Adrenal gland (tissue), 12 donors: ENCODE results near the gene CSTF3. TPM values are rescaled to one million over a fixed set of nuclear protein-coding genes. Genes with fewer than 3 reads are reported as not detected.
"Not testable (repeated sequence)": the region's sequence is repeated elsewhere in the genome, so short reads cannot be mapped to it uniquely, and the experiment has no call there.

ENCODE experiments used
- DNase-seq, 7 donors: peaks; one replicate each; pipeline ENCODE4 v3.0.0-alpha.2; 2019 to 2020
- H3K27ac ChIP-seq, 5 donors: fragments of 200-600 bp; sonication (generic) in 4 of 5; 1 replicate in 3 of 5; 2 replicates in 2 of 5; pipeline versions ENCODE4 v1.5.1 to v1.8.0; 2016 to 2020; ENCODE audit warnings: mild to moderate bottlenecking in 1 of 5
- H3K27me3 ChIP-seq: fragments of 200-600 bp; 2 replicates; pipeline ENCODE4 v1.8.0; 2021
- H3K36me3 ChIP-seq, 2 donors: fragments of 200-600 bp; replicated peaks in 1 of 2; 1 replicate in 1 of 2; 2 replicates in 1 of 2; pipeline versions ENCODE4 v1.5.1 to v1.8.0; 2018 to 2022
- H3K4me1 ChIP-seq, 2 donors: fragments of 200-600 bp; replicated peaks in 1 of 2; 1 replicate in 1 of 2; 2 replicates in 1 of 2; pipeline versions ENCODE4 v1.5.1 to v1.8.0; 2018 to 2021
- H3K4me3 ChIP-seq, 4 donors: fragments of 200-600 bp; sonication (generic) in 3 of 4; one replicate each; pipeline ENCODE4 v1.5.1; 2016 to 2018
- H3K9me3 ChIP-seq, 3 donors: fragments of 200-600 bp; sonication (generic) in 1 of 3; replicated peaks in 1 of 3; 1 replicate in 2 of 3; 2 replicates in 1 of 3; pipeline versions ENCODE4 v1.5.1 to v1.8.0; 2016 to 2021
- POLR2A ChIP-seq, 2 donors: fragments of 450-650 bp; IDR thresholded peaks; one replicate each; pipeline ENCODE4 v1.6.1; 2017; ENCODE audit warnings: antibody characterized with exemption in 2 of 2, mild to moderate bottlenecking in 2 of 2, moderate library complexity in 1 of 2
- WGBS, 4 donors: extraction: QIAGEN DNeasy Blood & Tissue Kit in 2 of 4; methylation state at CpG; one replicate each; pipeline versions ENCODE4 v1.1.5 to v1.1.7; 2013 to 2017; 5-methylcytosine and 5-hydroxymethylcytosine counted together
- intact Hi-C, 2 donors: fragments of 100-400 bp; cut with DNase I; formaldehyde crosslinking; loops; one replicate each; pipeline versions ENCODE4 v1.14.1 to v1.15.0; 2022 to 2023
- polyA plus RNA-seq, 3 donors: library from polyadenylated mRNA; stranded (reverse); fragments of 200-250 nt in 2 of 3; fragments of 350-450 nt in 1 of 3; fragmentation: Illumina TruSeq in 1 of 3; extraction: RNeasy Lipid Tissue Mini Kit (QIAGEN cat#74804) in 1 of 3; gene quantifications; one replicate each; pipeline ENCODE4 v1.2.3, GENCODE V29; 2013 to 2014
- total RNA-seq, 9 donors: library from RNA; depleted of rRNA in 4 of 9; stranded (reverse); fragments of >200 nt in 4 of 9; fragments of 120-200 nt in 1 of 9; fragmentation: NEBNext Ultra II Directional in 1 of 9; extraction: Animal tissue kit (Norgen Biotek cat#: 25700) in 1 of 9; gene quantifications; one replicate each; pipeline versions ENCODE4 v1.1.0 to v1.2.4, GENCODE V29; 2013 to 2023
- TF ChIP-seq, protein P1 (sequence below), 6 experiments: fragments of 450-650 bp in 4 of 6; fragments of 200-600 bp in 2 of 6; sonication (generic) in 1 of 6; IDR thresholded peaks; 1 replicate in 5 of 6; 2 replicates in 1 of 6; pipeline versions ENCODE4 v1.5.1 to v1.8.0; 2016 to 2021; ENCODE audit warnings: antibody characterized with exemption in 6 of 6, mild to moderate bottlenecking in 2 of 6, moderate library complexity in 1 of 6
- donor health status: healthy with polysubstance abuse.
- donor health status: Bipolar disorder and iron deficiency.
- donor health status: DM: yes; HTN: yes; CAD: no.
- donor health status: DM: no; HTN: no; CAD: no.
- donor health status: DM: no; HTN: no; CAD: no.
- donor health status: DM: yes; HTN: yes; CAD: no.

The CSTF3 gene
- total and polyA plus RNA-seq, 12 donors = 6.9 to 59.7 (median 21.0) TPM

DNA sequence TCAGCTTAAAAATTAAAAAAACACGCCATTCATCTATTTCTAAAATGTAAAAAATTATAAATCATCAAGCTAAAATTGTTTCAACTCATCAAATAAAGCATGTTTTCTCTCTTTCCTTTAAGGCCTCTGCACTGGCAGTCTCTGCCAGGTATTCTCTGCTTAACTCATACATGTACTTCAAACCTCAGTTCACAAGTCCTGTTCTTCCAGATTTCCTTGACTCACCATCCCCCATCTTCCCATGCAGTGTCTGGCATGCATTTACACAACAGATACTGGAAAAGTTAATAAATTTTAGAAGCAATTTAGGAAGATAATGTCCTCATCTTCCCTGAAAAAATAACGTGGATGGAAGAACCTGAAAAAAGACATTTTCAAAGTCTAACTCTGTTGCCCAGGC is 32.5 kb downstream of the CSTF3 start:
- no peaks in the 10 kb centered on the region for H3K36me3 ChIP-seq
- no peaks in the 10 kb centered on the region for H3K4me1 ChIP-seq
- no peak overlapping the region for H3K4me3 ChIP-seq
- no peak for TF ChIP-seq POLR2A (IDR thresholded peaks at IDR 0.05)
- TF ChIP-seq, protein P1, sequence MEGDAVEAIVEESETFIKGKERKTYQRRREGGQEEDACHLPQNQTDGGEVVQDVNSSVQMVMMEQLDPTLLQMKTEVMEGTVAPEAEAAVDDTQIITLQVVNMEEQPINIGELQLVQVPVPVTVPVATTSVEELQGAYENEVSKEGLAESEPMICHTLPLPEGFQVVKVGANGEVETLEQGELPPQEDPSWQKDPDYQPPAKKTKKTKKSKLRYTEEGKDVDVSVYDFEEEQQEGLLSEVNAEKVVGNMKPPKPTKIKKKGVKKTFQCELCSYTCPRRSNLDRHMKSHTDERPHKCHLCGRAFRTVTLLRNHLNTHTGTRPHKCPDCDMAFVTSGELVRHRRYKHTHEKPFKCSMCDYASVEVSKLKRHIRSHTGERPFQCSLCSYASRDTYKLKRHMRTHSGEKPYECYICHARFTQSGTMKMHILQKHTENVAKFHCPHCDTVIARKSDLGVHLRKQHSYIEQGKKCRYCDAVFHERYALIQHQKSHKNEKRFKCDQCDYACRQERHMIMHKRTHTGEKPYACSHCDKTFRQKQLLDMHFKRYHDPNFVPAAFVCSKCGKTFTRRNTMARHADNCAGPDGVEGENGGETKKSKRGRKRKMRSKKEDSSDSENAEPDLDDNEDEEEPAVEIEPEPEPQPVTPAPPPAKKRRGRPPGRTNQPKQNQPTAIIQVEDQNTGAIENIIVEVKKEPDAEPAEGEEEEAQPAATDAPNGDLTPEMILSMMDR (IDR thresholded peaks at IDR 0.05) = no peak
- intact Hi-C loops = no loop called here
- H3K27me3 ChIP-seq = no peaks in the 10 kb centered on the region
- DNase-seq = no peak
- no peak overlapping the region for H3K27ac ChIP-seq
- no peaks in the 10 kb centered on the region for H3K9me3 ChIP-seq
- 75 to 88% (median 86%) methylated on average over 2 of the region's 2 CpGs for WGBS, 4 donors

DNA sequence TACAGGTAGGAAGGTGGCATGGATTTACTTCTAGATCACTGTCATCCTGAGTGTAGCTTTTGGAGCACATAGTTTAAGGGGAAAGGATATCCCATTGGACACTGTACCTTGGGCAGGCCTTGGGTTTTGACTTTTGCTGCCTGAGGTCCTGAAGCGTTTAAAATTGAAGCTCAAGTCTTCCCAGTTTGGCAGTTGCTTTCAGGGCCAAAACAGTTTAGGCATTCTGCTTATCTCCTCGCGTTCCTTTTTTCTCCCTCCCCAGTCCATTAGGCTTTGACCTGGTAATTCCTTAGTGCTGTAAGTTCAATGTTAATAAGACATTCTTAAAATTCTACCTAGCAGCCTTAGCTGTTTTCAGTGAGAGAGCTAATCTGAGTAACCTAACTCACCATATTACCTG is 35.7 kb downstream of the CSTF3 start:
- Histone ChIP-seq H3K36me3 (no peaks in the 10 kb centered on the region), H3K27me3 (no peaks in the 10 kb centered on the region)
- 87 to 96% (median 93%) methylated on average over 3 of the region's 3 CpGs for WGBS, 4 donors

DNA sequence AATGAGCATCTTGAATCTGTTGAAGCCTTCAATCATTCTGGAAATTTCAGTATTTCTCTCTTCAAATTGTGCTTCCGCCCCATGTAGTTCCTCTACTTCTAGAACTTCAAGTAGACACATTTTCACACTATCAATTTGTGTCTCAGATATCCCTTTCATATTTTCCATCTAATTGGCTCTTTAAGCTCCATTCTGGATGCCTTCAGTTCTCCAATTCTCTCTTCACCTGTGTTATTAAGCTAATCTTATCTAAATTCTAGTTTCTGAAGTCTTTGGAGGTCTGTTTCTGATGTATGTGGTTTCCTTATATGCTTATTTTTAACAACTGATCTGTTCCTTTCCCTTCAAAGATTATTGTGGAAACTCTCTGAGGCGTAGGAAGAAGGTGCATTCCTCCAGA is 36.3 kb downstream of the CSTF3 start:
- H3K27ac ChIP-seq = no peak overlapping the region
- DNase-seq = no peak
- H3K4me3 ChIP-seq = no peak overlapping the region
- intact Hi-C loops = no loop called here
- no peaks in the 10 kb centered on the region for H3K9me3 ChIP-seq
- no peaks in the 10 kb centered on the region for H3K36me3 ChIP-seq
- no peak for TF ChIP-seq POLR2A (IDR thresholded peaks at IDR 0.05)
- TF ChIP-seq, protein P1 (IDR thresholded peaks at IDR 0.05) = no peak
- no peaks in the 10 kb centered on the region for H3K27me3 ChIP-seq
- H3K4me1 ChIP-seq = no peaks in the 10 kb centered on the region
- WGBS, 4 donors = 91 to 99% (median 97%) methylated on average over 2 of the region's 2 CpGs

More for the DNA sequence above, 35.7 kb downstream of the CSTF3 start:
- Histone ChIP-seq H3K27ac (no peak overlapping the region), H3K4me1 (no peaks in the 10 kb centered on the region), H3K4me3 (no peak overlapping the region), H3K9me3 (no peaks in the 10 kb centered on the region)
- no peak for DNase-seq
- TF ChIP-seq POLR2A (IDR thresholded peaks at IDR 0.05) = no peak
- TF ChIP-seq, protein P1 (IDR thresholded peaks at IDR 0.05) = no peak
- intact Hi-C loops = no loop called here

DNA sequence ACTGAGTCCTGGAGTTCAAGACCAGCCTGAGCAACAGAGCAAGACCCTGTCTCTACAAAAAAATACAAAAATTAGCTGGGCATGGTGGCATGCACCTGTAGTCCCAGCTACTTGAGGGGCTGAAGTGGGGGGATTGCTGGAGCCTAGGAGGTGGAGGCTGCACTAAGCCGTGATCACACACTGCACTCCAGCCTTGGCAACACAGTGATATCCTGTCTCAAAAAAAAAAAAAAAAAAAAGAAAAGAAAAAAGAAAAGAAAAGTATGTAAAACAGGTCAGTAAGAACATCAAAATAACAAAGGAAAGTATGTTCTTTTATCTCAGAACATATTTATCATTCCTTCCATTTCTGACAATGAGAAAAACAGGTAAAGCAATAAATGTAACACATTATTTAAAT is 38.6 kb downstream of the CSTF3 start:
- intact Hi-C loops, H3K36me3 ChIP-seq, H3K27ac ChIP-seq, H3K4me3 ChIP-seq, H3K27me3 ChIP-seq, H3K4me1 ChIP-seq, H3K9me3 ChIP-seq, DNase-seq: not testable (repeated sequence)
- WGBS, 4 donors = 96 to 100% (median 99%) methylated on average over 1 of the region's 1 CpG

DNA sequence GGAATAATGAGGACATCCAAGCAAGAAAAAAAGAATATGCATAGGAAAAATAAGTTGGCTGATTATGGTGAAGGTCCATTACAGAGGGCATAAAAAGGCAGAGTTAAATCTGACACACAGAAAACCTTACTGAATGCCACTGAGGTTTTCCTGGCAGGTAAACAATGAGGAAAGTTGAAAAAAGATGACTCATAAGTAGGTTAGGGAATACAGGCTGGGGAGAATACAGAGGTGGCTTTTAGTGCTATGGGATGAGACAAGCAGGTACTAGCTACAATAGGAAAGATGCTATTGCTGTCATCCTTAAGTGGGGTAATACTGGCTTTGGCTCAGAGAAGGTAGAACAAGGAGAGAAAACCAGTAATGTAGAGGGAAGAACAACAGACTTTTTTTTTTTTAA is 44.7 kb downstream of the CSTF3 start:
- no peaks in the 10 kb centered on the region for H3K4me1 ChIP-seq
- no peak for DNase-seq
- no peaks in the 10 kb centered on the region for H3K36me3 ChIP-seq
- H3K4me3 ChIP-seq = no peak overlapping the region
- H3K27me3 ChIP-seq = no peaks in the 10 kb centered on the region
- TF ChIP-seq, protein P1 (IDR thresholded peaks at IDR 0.05) = no peak
- no peak for TF ChIP-seq POLR2A (IDR thresholded peaks at IDR 0.05)
- no peak overlapping the region for H3K27ac ChIP-seq
- H3K9me3 ChIP-seq = peaks cover 0 to 5% (median 0%) of the 10 kb centered on the region in 3 donors
- intact Hi-C loops = no loop called here
